AG04449 (cell line): ENCODE data around the gene OR4K2.

Experiments
- CTCF ChIA-PET: fragments of 350-600 bp; formaldehyde crosslinking; extraction: SDS; loops from one replicate; lab custom pipeline; 2021; ENCODE audit warnings: antibody characterized with exemption; lab: Yijun Ruan, JAX
- POLR2A ChIA-PET: fragments of 400-600, 350-600 bp; formaldehyde crosslinking; extraction: SDS; loops from one replicate; lab custom pipeline; 2020; ENCODE audit warnings: antibody characterized with exemption, inconsistent platforms; lab: Yijun Ruan, JAX
- DNase-seq: peaks from one replicate; pipeline ENCODE4 v3.0.0-alpha.2; 2010; ENCODE audit warnings: low read depth, low spot score
- H3K4me3 ChIP-seq: 2 replicates; pipeline ENCODE4 v1.5.1; 2011; ENCODE audit warnings: low read depth, mild to moderate bottlenecking, control low read depth, low read length
- TF ChIP-seq, protein P1 (sequence below): IDR thresholded peaks from one replicate; pipeline ENCODE4 v1.5.1; 2011; ENCODE audit warnings: mild to moderate bottlenecking, moderate library complexity, low read length, control low read depth, inconsistent platforms; ENCODE audit not compliant: insufficient read depth; ENCODE audit errors: missing control alignments

The OR4K2 gene

DNA sequence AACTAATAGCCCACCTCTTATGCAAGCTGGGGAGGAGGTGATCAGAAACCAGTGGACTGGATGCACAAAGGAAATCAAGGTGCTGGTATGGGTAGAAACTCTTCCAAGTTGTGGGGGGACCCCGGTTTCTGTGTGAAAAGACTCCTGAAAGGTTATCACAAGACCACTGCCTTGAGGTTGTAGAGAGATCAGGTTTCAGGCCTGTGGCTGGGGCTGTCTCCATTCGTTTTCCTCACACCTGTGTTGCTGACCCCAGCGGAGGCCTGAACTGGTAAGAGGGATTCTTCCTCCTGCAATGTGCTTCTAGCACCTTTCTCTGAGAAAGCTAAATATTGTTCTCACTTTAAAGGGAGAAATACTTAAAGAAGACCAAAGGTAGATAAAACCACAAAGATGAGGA, 36.2 kb downstream of the OR4K2 start:
- DNase-seq, result no peak
- TF ChIP-seq, protein P1, sequence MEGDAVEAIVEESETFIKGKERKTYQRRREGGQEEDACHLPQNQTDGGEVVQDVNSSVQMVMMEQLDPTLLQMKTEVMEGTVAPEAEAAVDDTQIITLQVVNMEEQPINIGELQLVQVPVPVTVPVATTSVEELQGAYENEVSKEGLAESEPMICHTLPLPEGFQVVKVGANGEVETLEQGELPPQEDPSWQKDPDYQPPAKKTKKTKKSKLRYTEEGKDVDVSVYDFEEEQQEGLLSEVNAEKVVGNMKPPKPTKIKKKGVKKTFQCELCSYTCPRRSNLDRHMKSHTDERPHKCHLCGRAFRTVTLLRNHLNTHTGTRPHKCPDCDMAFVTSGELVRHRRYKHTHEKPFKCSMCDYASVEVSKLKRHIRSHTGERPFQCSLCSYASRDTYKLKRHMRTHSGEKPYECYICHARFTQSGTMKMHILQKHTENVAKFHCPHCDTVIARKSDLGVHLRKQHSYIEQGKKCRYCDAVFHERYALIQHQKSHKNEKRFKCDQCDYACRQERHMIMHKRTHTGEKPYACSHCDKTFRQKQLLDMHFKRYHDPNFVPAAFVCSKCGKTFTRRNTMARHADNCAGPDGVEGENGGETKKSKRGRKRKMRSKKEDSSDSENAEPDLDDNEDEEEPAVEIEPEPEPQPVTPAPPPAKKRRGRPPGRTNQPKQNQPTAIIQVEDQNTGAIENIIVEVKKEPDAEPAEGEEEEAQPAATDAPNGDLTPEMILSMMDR, result no peak
- H3K4me3 ChIP-seq, result no peak overlapping the region
- POLR2A ChIA-PET, result no interaction called here
- CTCF ChIA-PET, result no interaction called here

DNA sequence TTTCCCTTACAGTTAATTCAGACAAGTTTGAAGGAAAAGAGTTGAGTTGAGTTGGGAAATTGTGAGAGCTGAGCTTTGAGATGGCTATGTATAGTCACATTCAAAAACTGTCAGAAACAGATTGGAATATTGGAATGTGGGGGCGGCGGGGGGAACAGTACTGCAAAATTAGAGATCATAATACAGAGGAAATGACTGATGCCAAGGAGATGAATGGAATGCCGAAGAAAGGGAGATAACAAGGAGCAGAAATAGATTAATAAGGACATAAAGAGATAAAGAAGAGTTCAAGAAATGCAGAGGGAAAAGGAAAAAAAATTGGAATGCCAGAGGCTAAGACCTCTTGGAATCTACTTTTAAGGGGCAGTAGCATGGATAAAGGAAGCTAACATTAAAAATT, 42.3 kb downstream of the OR4K2 start:
- DNase-seq, result no peak
- H3K4me3 ChIP-seq, result no peak overlapping the region
- POLR2A ChIA-PET, result no interaction called here
- TF ChIP-seq, protein P1, result no peak
- CTCF ChIA-PET, result no interaction called here

DNA sequence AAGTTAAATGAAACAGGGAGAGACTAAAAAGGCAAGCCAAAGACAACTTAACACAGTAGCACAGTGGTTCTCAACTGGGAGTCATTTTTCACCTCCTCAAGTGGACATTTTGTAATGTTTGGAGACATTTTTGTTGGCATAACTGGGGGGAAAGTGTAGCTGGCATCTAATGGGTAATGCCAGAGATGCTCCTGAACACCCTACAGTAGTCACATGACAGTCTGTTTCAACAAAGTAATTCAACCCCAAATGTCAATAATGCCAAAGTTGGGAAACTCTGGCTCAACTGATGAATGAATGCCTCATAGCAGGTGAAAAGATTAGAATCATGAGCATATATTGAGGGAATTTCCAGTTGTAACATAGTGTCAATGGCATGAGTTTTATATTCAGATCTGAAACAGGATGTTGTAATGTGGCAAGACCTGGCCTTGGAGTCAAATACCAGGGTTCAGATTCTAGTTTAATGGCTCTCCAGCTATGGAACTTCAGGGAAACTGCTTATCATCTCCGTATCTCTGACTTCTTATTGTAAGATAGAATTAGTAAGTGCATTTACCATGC, 43.1 kb downstream of the OR4K2 start:
- TF ChIP-seq, protein P1, result no peak
- ChIA-PET POLR2A (no interaction called here), CTCF (no interaction called here)
- no peak for DNase-seq
- no peak overlapping the region for H3K4me3 ChIP-seq

DNA sequence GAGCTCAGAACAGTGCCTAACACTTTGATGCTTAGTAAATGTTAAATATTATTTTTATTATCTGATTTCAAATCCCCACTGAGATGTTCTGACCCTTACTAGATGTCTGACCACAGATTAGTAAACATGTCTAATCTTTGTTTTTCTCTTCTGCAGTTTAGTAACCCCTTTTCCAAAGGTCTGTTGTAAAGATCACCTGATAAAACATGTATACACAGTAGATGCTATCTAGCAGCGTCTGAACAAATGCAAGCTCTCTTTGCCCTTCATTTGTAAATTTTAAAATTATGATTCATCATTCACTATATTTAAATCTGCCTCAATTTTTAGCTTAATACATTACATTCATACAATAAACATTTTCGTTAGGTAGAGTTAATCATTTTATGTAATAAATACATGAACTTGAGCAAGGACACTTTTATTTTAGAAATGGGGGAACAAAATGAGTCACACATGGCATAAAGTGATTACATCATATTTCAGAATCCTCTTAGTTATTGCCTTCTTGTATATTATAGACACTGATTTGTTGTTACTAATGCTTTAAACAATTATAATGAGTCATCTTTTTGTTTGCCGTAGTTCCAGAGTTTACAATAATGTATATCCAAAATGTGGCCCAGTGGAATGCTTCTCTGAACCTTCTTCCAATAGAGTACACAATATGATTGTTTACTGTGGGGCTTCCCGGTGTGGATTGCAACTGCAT, 43.8 kb downstream of the OR4K2 start:
- H3K4me3 ChIP-seq, result no peak overlapping the region
- CTCF ChIA-PET, result no interaction called here
- POLR2A ChIA-PET, result no interaction called here
- no peak for DNase-seq
- TF ChIP-seq, protein P1, result no peak

DNA sequence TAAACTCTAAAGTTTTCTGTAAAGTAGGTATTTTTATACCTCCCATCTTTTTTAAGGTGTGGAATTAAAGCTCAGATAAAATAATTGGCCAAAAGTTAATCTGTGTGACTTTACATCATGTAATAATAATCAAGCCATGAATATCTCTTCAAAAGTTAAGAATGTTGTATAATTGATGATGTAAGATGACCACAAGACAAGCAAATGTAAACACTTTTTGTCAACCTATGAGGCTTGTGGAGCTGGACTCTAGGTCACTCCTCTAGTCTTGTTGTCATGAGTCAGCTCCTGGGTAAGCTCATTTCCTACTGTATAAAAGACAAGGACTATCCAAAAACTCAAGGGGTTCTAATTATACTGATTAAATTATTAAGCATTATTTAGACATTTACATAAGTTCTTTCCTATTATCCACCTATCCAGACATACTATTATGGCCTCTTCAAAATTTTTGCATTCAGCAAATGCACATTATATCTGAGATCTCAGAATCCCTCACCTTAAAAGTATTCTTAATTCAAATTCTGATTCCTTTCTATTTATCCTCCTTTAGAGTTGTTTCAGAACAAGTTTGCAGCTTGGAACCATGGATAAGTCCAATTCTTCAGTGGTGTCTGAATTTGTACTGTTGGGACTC, 45.2 kb downstream of the OR4K2 start, which contains the start of gene OR4K5:
Gene OR4K5, plus strand, starts transcription at position 587 of the 637 bp plus-strand sequence. Its CDS starts 0 bp downstream, at position 587.
- ChIA-PET CTCF (no interaction called here), POLR2A (no interaction called here)
- TF ChIP-seq, protein P1, result no peak
- DNase-seq, result no peak
- no peak within 1 kb of the TSS for H3K4me3 ChIP-seq

DNA sequence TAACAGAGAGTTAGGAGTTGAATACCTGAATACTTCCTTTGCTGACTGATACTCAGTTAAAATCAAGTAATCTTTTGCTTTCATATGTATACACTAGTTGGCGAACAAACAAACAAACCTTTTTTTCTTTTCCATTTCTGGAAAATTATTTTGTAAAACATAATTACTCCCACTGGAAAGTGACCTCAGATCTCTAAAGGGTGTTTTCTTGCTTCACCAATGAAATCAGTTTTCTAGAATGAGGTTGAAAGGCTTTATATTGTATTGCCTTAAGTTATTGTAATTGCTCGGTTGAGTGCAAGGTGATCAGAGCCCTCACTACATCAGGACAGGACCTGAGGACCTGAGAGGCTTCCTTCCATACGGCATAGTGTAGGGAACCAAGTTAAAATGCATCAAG, 55.7 kb downstream of the OR4K2 start, which contains the start of gene OR4K1:
Gene OR4K1, plus strand, starts transcription at position 301 of the 400 bp plus-strand sequence. CDS start 4,750 bp downstream, outside the sequence.
- ChIA-PET CTCF (no interaction called here), POLR2A (no interaction called here)
- DNase-seq, result no peak
- TF ChIP-seq, protein P1, result no peak
- no peak within 1 kb of the TSS for H3K4me3 ChIP-seq
